Measurements from ENCODE around the gene ZZZ3. TPM values are rescaled to one million over a fixed set of nuclear protein-coding genes. Genes with fewer than 3 reads are reported as not detected.

Gene ZZZ3
- total RNA-seq, 1 donor, result 77.1 TPM

DNA sequence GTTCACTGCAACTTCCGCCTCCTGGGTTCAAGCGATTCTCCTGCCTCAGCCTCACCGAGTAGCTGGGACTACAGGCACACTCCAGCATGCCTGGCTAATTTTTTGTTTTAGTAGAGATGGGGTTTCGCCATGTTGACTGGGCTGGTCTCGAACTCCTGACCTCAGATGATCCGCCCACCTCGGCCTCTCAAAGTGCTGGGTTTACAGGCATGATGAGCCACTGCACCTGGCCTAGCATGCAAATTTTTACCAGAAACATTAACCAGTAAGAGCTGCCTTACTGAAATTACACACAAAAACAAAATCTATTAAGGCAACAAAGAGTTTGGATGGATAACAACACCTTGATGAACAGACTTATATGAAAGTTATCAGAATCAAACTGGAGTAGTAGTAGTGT is 12.1 kb downstream of the ZZZ3 start:
- no peak for DNase-seq (ENCODE audit: insufficient read length, low spot score, missing footprints)
- Histone ChIP-seq H3K79me2 (ENCODE audit: insufficient read depth, low read length) (peaks cover 100% of the 10 kb centered on the region), H3K36me3 (ENCODE audit: insufficient read depth, low read length) (no peaks in the 10 kb centered on the region), H2AFZ (ENCODE audit: low read length) (no peak overlapping the region), H3K27ac (ENCODE audit: low read depth, low read length) (no peak overlapping the region), H3K27me3 (ENCODE audit: insufficient read depth, low read length) (no peaks in the 10 kb centered on the region), H3K4me1 (ENCODE audit: insufficient read depth, low read length) (peaks cover 37% of the 10 kb centered on the region), H4K20me1 (ENCODE audit: insufficient read depth, low read length) (peaks cover 20% of the 10 kb centered on the region), H3K4me3 (ENCODE audit: insufficient read depth, low read length) (no peak overlapping the region), H3K4me2 (ENCODE audit: insufficient read depth, low read length) (no peak overlapping the region), H3K9me3 (ENCODE audit: low read depth, low read length) (no peaks in the 10 kb centered on the region)
- TF ChIP-seq, protein P1, sequence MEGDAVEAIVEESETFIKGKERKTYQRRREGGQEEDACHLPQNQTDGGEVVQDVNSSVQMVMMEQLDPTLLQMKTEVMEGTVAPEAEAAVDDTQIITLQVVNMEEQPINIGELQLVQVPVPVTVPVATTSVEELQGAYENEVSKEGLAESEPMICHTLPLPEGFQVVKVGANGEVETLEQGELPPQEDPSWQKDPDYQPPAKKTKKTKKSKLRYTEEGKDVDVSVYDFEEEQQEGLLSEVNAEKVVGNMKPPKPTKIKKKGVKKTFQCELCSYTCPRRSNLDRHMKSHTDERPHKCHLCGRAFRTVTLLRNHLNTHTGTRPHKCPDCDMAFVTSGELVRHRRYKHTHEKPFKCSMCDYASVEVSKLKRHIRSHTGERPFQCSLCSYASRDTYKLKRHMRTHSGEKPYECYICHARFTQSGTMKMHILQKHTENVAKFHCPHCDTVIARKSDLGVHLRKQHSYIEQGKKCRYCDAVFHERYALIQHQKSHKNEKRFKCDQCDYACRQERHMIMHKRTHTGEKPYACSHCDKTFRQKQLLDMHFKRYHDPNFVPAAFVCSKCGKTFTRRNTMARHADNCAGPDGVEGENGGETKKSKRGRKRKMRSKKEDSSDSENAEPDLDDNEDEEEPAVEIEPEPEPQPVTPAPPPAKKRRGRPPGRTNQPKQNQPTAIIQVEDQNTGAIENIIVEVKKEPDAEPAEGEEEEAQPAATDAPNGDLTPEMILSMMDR (IDR thresholded peaks at IDR 0.05; ENCODE audit: extremely low read depth, low read depth, low read length), result no peak

DNA sequence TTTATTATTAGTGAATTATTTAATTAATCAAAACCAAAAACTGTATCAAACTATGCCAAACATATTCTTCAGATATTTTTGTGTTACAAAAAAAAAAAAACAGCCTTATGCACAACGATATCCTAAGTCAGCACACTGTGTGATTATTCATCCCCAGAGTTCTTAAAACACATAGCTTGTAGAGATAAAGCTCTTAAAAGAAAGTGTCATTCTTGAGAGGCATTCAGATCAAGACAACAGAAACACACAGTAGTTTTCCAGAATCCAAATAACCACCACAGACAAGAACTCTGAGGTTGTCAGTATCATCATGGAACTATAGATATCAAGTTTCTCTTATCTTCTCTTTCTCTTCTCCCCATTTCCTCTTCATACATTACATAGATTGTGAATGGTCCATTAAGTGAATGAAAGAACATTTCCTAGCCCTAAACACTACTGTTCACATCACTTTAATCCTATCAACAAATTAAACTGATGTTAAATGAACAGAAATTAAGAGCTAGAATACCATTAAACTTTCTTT is 13.5 kb downstream of the ZZZ3 start:
- Histone ChIP-seq H3K27me3 (ENCODE audit: insufficient read depth, low read length) (no peaks in the 10 kb centered on the region), H3K36me3 (ENCODE audit: insufficient read depth, low read length) (no peaks in the 10 kb centered on the region), H3K4me2 (ENCODE audit: insufficient read depth, low read length) (no peak overlapping the region), H2AFZ (ENCODE audit: low read length) (no peak overlapping the region), H3K4me3 (ENCODE audit: insufficient read depth, low read length) (no peak overlapping the region), H4K20me1 (ENCODE audit: insufficient read depth, low read length) (peaks cover 31% of the 10 kb centered on the region), H3K9me3 (ENCODE audit: low read depth, low read length) (no peaks in the 10 kb centered on the region), H3K4me1 (ENCODE audit: insufficient read depth, low read length) (peaks cover 30% of the 10 kb centered on the region), H3K27ac (ENCODE audit: low read depth, low read length) (no peak overlapping the region), H3K79me2 (ENCODE audit: insufficient read depth, low read length) (peaks cover 100% of the 10 kb centered on the region)
- TF ChIP-seq, protein P1 (IDR thresholded peaks at IDR 0.05; ENCODE audit: extremely low read depth, low read depth, low read length), result no peak
- no peak for DNase-seq (ENCODE audit: insufficient read length, low spot score, missing footprints)

DNA sequence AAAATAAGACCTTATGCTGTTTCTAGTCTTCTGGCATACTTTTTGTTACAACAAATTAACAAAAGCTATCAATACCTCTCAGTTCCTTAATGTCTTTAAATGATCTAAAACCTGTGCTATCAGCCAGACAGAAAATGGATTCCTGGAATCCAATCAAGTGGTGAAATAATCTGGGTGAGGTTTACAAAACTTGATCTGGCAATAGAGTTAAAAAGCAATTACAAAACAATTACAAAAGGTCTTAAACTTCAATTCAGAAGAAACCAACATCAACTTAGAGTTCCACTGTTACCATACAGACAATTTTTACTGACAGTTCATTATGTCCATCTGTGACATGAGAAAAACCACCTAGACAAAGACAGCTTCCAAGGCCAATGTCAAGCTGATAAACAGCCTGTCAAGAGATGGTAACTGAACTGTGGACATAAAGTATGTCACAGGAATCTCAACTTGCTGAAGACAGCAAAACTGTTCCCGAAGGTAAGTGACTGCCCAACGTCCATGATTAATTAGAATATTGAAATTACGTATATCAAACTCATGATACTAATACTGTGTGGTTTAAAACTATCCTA is 17.4 kb downstream of the ZZZ3 start:
- H3K4me2 ChIP-seq (ENCODE audit: insufficient read depth, low read length), result no peak overlapping the region
- peaks cover 99% of the 10 kb centered on the region for H3K79me2 ChIP-seq (ENCODE audit: insufficient read depth, low read length)
- peaks cover 40% of the 10 kb centered on the region for H4K20me1 ChIP-seq (ENCODE audit: insufficient read depth, low read length)
- no peak overlapping the region for H2AFZ ChIP-seq (ENCODE audit: low read length)
- no peaks in the 10 kb centered on the region for H3K36me3 ChIP-seq (ENCODE audit: insufficient read depth, low read length)
- no peaks in the 10 kb centered on the region for H3K27me3 ChIP-seq (ENCODE audit: insufficient read depth, low read length)
- no peak for DNase-seq (ENCODE audit: insufficient read length, low spot score, missing footprints)
- H3K4me1 ChIP-seq (ENCODE audit: insufficient read depth, low read length), result peaks cover 2% of the 10 kb centered on the region
- TF ChIP-seq, protein P1 (IDR thresholded peaks at IDR 0.05; ENCODE audit: extremely low read depth, low read depth, low read length), result no peak
- H3K4me3 ChIP-seq (ENCODE audit: insufficient read depth, low read length), result no peak overlapping the region
- H3K27ac ChIP-seq (ENCODE audit: low read depth, low read length), result no peak overlapping the region
- no peaks in the 10 kb centered on the region for H3K9me3 ChIP-seq (ENCODE audit: low read depth, low read length)

DNA sequence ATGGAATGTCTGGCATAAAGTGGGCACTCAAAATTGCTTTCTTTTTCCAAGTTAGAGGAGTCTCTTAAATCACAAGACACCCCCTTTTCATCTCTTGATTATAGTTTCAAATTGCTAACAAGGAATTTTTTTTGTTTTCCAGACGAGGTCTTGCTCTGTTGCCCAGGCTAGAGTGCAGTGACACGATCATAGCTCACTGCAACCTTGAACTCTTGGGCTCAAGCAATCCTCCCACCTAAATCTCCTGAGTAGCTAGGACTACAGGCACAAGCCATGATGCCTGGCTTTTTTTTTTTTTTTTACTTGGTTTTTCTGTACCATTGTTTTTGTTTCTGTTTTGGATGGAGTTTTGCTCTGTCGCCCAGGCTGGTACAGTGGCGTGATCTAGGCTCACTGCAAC is 20.8 kb downstream of the ZZZ3 start:
- Histone ChIP-seq H3K4me2 (ENCODE audit: insufficient read depth, low read length) (no peak overlapping the region), H2AFZ (ENCODE audit: low read length) (no peak overlapping the region), H3K79me2 (ENCODE audit: insufficient read depth, low read length) (peaks cover 97% of the 10 kb centered on the region), H4K20me1 (ENCODE audit: insufficient read depth, low read length) (peaks cover 37% of the 10 kb centered on the region), H3K4me1 (ENCODE audit: insufficient read depth, low read length) (no peaks in the 10 kb centered on the region), H3K36me3 (ENCODE audit: insufficient read depth, low read length) (no peaks in the 10 kb centered on the region), H3K27me3 (ENCODE audit: insufficient read depth, low read length) (no peaks in the 10 kb centered on the region), H3K27ac (ENCODE audit: low read depth, low read length) (no peak overlapping the region), H3K4me3 (ENCODE audit: insufficient read depth, low read length) (no peak overlapping the region), H3K9me3 (ENCODE audit: low read depth, low read length) (no peaks in the 10 kb centered on the region)
- no peak for DNase-seq (ENCODE audit: insufficient read length, low spot score, missing footprints)
- TF ChIP-seq, protein P1 (IDR thresholded peaks at IDR 0.05; ENCODE audit: extremely low read depth, low read depth, low read length), result no peak
